K562 treated with DMSO at 1 percent for 24 hours (cell line): ENCODE data around the gene DNAJC2. TPM values are rescaled to one million over a fixed set of nuclear protein-coding genes. Genes with fewer than 3 reads are reported as not detected.

Experiments
- total RNA-seq: library from RNA; unstranded; fragments of 300-600 nt; gene quantifications from 2 replicates; pipeline ENCODE4 v1.2.3, GENCODE V29; 2022; ENCODE audit warnings: low read depth; ENCODE audit not compliant: insufficient read depth

DNAJC2 gene, protein sequence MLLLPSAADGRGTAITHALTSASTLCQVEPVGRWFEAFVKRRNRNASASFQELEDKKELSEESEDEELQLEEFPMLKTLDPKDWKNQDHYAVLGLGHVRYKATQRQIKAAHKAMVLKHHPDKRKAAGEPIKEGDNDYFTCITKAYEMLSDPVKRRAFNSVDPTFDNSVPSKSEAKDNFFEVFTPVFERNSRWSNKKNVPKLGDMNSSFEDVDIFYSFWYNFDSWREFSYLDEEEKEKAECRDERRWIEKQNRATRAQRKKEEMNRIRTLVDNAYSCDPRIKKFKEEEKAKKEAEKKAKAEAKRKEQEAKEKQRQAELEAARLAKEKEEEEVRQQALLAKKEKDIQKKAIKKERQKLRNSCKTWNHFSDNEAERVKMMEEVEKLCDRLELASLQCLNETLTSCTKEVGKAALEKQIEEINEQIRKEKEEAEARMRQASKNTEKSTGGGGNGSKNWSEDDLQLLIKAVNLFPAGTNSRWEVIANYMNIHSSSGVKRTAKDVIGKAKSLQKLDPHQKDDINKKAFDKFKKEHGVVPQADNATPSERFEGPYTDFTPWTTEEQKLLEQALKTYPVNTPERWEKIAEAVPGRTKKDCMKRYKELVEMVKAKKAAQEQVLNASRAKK
- 26.0 and 30.6 TPM in 2 replicates for total RNA-seq

DNA sequence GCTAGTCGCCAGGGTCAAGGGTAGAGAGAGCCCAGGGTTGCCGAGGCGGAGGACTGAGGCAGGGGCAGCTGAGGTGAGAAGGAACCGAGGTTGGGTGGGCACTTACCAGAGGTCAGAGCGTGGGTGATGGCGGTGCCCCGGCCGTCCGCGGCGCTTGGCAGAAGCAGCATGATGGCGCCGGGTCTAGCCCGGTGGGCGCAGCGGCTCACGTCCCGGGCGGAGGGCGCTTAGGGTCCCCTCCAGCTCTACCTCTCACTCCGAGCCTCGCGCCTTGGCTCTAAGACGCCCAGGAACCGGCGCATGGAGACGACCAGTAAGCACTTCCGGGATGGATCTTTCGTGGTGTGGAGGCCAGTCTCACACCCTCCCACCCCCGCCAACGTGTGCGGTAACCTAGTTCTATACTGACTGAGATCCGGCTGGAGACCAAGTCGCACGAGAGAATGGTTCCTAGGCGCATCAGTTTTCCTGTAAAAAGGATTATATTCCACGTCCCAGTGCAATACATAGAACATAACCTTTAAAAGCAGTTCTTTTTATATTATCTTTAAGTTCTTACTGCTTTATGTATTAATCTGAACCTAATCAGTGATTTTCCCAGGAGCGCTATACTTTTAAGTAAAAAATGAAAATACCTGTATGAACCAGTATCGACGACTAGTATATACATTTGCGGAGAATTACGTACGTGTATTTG, at the start of gene DNAJC2:
Gene DNAJC2, minus strand, starts transcription at position 315 of the 697 bp plus-strand sequence. Its CDS starts 145 bp downstream, at position 170.

DNA sequence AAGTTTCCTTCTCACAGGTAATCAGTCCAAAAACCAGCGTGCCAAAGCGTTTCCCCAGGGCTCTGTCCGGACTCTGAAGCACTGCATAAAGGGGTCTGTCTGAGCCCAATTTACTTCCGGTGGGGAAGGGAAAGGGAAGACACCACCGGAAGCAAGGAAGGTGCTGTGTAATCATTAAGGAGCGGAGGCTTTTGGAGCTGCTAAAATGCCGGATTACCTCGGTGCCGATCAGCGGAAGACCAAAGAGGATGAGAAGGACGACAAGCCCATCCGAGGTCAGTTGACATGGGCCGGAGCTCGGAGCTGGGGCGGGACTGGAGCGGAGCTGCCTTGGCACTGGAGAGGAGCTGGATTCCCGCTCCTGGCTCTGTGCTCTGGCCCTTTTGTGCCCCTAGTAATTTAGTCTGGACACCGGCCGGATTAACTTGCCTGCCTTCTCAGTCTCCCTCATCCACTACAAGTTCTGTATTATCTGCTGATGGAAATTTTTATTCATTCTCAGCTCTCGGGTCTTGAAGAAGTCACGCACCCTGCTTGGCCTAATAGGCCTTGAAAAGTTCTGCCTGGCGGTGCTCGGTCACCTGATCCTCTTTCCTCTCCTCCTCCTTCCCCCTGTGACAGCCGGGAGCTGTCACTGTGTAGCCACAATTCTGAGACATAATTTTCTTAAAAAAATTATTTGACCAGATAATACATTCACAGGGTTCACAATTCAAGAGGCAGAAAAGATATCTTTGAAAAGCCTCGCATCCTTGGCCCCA, 3.1 kb upstream of the DNAJC2 start, which contains the start of gene PSMC2:
Gene PSMC2, plus strand, starts transcription at position 137 of the 761 bp plus-strand sequence. Its CDS starts 69 bp downstream, at position 206.

DNA sequence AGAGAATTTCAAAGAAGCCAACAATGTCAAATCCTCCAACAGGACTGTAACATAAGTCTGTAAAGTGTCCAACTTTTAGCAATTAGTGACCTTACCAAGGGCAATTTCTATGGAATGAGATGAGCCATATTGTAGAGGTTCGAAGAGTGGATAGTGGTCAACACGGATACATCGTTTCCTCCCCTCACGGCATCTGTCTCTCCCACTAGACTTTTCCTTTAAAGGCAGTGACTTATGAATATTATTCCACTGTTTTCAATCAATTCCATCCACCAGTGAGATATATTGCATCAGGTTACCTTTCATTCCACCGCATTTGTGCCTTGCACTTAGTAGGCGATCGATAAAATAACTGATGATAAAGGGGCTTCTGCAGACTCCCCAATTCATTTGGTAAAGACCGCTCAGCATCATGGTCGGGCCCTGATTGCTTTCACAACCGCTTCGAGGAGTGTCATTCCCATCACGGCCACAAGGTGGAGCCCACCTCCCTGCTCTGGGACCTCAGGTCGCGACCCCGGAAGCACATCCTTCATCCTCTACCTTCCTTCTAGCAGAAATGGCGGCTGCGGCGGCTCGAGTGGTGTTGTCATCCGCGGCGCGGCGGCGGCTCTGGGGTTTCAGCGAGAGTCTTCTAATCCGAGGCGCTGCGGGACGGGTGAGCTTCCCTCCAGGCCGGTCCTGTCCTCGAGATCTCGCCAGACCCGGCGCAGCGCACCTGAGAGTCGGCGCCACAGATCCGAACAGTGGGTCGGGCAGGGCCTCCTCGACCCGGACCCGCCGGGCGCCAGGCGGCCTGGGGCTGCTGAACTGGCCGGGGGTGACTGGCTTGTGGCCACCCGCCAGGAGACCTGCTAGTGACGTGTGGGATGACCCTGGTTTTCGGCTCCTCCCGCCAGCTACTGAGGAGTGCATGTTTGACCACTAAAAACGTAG, 47.4 kb downstream of the DNAJC2 start, which contains the start of gene PMPCB:
Gene PMPCB, plus strand, starts transcription at position 535 of the 936 bp plus-strand sequence. Its CDS starts 25 bp downstream, at position 560.

Other genes with a start within 250 kb of the DNAJC2 start
- gene NAPEPLD, start 195.7 kb downstream of the DNAJC2 start, total RNA-seq, result 2.3 and 3.2 TPM in 2 replicates
- 96.2 and 106 TPM in 2 replicates for gene PMPCB, start 47.3 kb downstream of the DNAJC2 start, total RNA-seq
- gene PSMC2, start 2.9 kb upstream of the DNAJC2 start, total RNA-seq, result 243 and 294 TPM in 2 replicates
- gene SLC26A5, start 101.4 kb upstream of the DNAJC2 start, total RNA-seq, result not detected in 2 replicates